Endodermal cell (in vitro differentiated cells): ENCODE results near the gene TMEM14B. TPM values are rescaled to one million over a fixed set of nuclear protein-coding genes. Genes with fewer than 3 reads are reported as not detected.
"Not testable (repeated sequence)": the region's sequence is repeated elsewhere in the genome, so short reads cannot be mapped to it uniquely, and the experiment has no call there.

Experiments
- DNase-seq: peaks from one replicate; pipeline ENCODE4 v3.0.0-alpha.2; 2017
- H3K27ac ChIP-seq: 2 replicates; pipeline ENCODE4 v1.5.1; 2013; ENCODE audit warnings: mild to moderate bottlenecking, low read depth, low read length, moderate library complexity
- H3K27me3 ChIP-seq: 2 replicates; pipeline ENCODE4 v1.6.1; 2013; ENCODE audit warnings: mild to moderate bottlenecking, low read length, moderate library complexity; ENCODE audit not compliant: insufficient read depth, control insufficient read depth, poor library complexity, severe bottlenecking
- H3K36me3 ChIP-seq: 2 replicates; pipeline ENCODE4 v1.7.0; 2013; ENCODE audit warnings: mild to moderate bottlenecking, low read length, moderate library complexity; ENCODE audit not compliant: control insufficient read depth, insufficient read depth
- H3K4me1 ChIP-seq: one replicate; pipeline ENCODE4 v1.7.0; 2013; ENCODE audit warnings: low read length; ENCODE audit not compliant: control insufficient read depth, insufficient read depth
- H3K4me3 ChIP-seq: 2 replicates; pipeline ENCODE4 v1.5.1; 2013; ENCODE audit warnings: mild to moderate bottlenecking, low read length, moderate library complexity
- H3K9ac ChIP-seq: 2 replicates; pipeline ENCODE4 v1.6.1; 2013; ENCODE audit warnings: mild to moderate bottlenecking, low read length, moderate library complexity; ENCODE audit not compliant: poor library complexity, severe bottlenecking; ENCODE audit errors: extremely low read depth
- H3K9me3 ChIP-seq: 2 replicates; pipeline ENCODE4 v1.6.1; 2013; ENCODE audit warnings: mild to moderate bottlenecking, low read length, moderate library complexity; ENCODE audit not compliant: control insufficient read depth
- H3K27ac Mint-ChIP-seq: 2 replicates; pipeline ENCODE4 v1.8.0; 2020; ENCODE audit warnings: mixed read lengths
- H3K27me3 Mint-ChIP-seq: 2 replicates; pipeline ENCODE4 v1.8.0; 2021; ENCODE audit warnings: mild to moderate bottlenecking, mixed read lengths; ENCODE audit not compliant: insufficient read depth
- H3K36me3 Mint-ChIP-seq: 2 replicates; pipeline ENCODE4 v1.8.0; 2020; ENCODE audit warnings: low read depth, mixed read lengths
- H3K4me1 Mint-ChIP-seq: 2 replicates; pipeline ENCODE4 v1.8.0; 2020; ENCODE audit warnings: mixed read lengths
- H3K4me3 Mint-ChIP-seq: 2 replicates; pipeline ENCODE4 v1.8.0; 2020; ENCODE audit warnings: mild to moderate bottlenecking, moderate library complexity, mixed read lengths
- H3K9me3 Mint-ChIP-seq: 2 replicates; pipeline ENCODE4 v1.8.0; 2020; ENCODE audit warnings: mild to moderate bottlenecking, mixed read lengths
- CTCF ChIP-seq: fragments of 200-600 bp; sonication (generic); conservative IDR thresholded peaks from 2 replicates; pipeline ENCODE4 v1.5.0; 2021; ENCODE audit warnings: antibody characterized with exemption, mild to moderate bottlenecking
- WGBS, 2 experiments: methylation state at CpG; one replicate each; pipeline versions ENCODE4 v1.1.5 to v1.1.7; 2013; ENCODE audit warnings: missing lambda C conversion rate in 2 of 2, mixed read lengths in 1 of 2; ENCODE audit not compliant: insufficient coverage in 1 of 2, insufficient read length in 1 of 2; 5-methylcytosine and 5-hydroxymethylcytosine counted together
- total RNA-seq, 2 donors: library from RNA; stranded (reverse); fragmentation: NEBNext Ultra II Directional in 1 of 2; extraction: Animal tissue kit (Norgen Biotek cat#: 25700) in 1 of 2; gene quantifications; 2 replicates in 1 of 2; 3 replicates in 1 of 2; pipeline ENCODE4 v1.2.1, GENCODE V29; 2021

The TMEM14B gene
- total RNA-seq, 2 donors from 2014 or later = 165 to 242 TPM

GRCh38 chr6:10736731-10737130 lies 10.9 kb upstream of the TMEM14B start:
- peaks cover 20% of the 10 kb centered on the region for H3K36me3 ChIP-seq
- TF ChIP-seq CTCF = no peak
- no peak overlapping the region for H3K4me3 ChIP-seq
- H3K9me3 Mint-ChIP-seq = no peaks in the 10 kb centered on the region
- no peak overlapping the region for H3K27ac ChIP-seq
- no peaks in the 10 kb centered on the region for H3K27me3 ChIP-seq
- 60 to 100% methylated on average over 1 to 2 of the region's 2 CpGs for WGBS, 2 experiments
- peaks cover 31% of the 10 kb centered on the region for H3K36me3 Mint-ChIP-seq
- H3K4me1 Mint-ChIP-seq = no peaks in the 10 kb centered on the region
- H3K9ac ChIP-seq = no peak overlapping the region
- H3K9me3 ChIP-seq = peaks cover 8% of the 10 kb centered on the region
- no peaks in the 10 kb centered on the region for H3K27me3 Mint-ChIP-seq
- H3K4me3 Mint-ChIP-seq = no peak overlapping the region
- DNase-seq = no peak
- H3K27ac Mint-ChIP-seq = no peak overlapping the region
- H3K4me1 ChIP-seq = no peaks in the 10 kb centered on the region

GRCh38 chr6:10740061-10740460 lies 7.5 kb upstream of the TMEM14B start:
- Histone ChIP-seq H3K4me3 (no peak overlapping the region), H3K9me3 (peaks cover 8% of the 10 kb centered on the region), H3K27ac (no peak overlapping the region), H3K4me1 (no peaks in the 10 kb centered on the region), H3K36me3 (peaks cover 6% of the 10 kb centered on the region), H3K9ac (no peak overlapping the region), H3K27me3 (no peaks in the 10 kb centered on the region)
- no peak overlapping the region for H3K27ac Mint-ChIP-seq
- no peaks in the 10 kb centered on the region for H3K27me3 Mint-ChIP-seq
- no peak overlapping the region for H3K4me3 Mint-ChIP-seq
- peaks cover 2% of the 10 kb centered on the region for H3K4me1 Mint-ChIP-seq
- no peak for TF ChIP-seq CTCF
- H3K36me3 Mint-ChIP-seq = peaks cover 18% of the 10 kb centered on the region
- no peak for DNase-seq
- H3K9me3 Mint-ChIP-seq = no peaks in the 10 kb centered on the region

- peaks cover 14% of the 10 kb centered on the region for H3K4me1 Mint-ChIP-seq
- not testable (repeated sequence) for H3K27ac ChIP-seq, H3K9me3 ChIP-seq, DNase-seq, H3K9me3 Mint-ChIP-seq, H3K4me3 Mint-ChIP-seq, H3K4me3 ChIP-seq, H3K27me3 ChIP-seq, H3K9ac ChIP-seq, H3K36me3 ChIP-seq, H3K4me1 ChIP-seq, H3K27me3 Mint-ChIP-seq, H3K27ac Mint-ChIP-seq
- WGBS, 2 experiments = 93 to 97% methylated on average over 4 of the region's 4 CpGs
- peaks cover 18% of the 10 kb centered on the region for H3K36me3 Mint-ChIP-seq
Observed at GRCh38 chr6:10741643-10742042, 6.0 kb upstream of the TMEM14B start.

- Mint-ChIP-seq H3K27ac (peak overlapping the region; percentile 30), H3K9me3 (no peaks in the 10 kb centered on the region), H3K4me3 (no peak overlapping the region), H3K36me3 (peaks cover 18% of the 10 kb centered on the region), H3K4me1 (peaks cover 20% of the 10 kb centered on the region), H3K27me3 (no peaks in the 10 kb centered on the region)
- TF ChIP-seq CTCF = no peak
- WGBS, 2 experiments = 94 to 96% methylated on average over 11 to 12 of the region's 12 CpGs
- DNase-seq = no peak
- H3K9me3 ChIP-seq = peaks cover 8% of the 10 kb centered on the region
- H3K4me3 ChIP-seq = no peak overlapping the region
- no peak overlapping the region for H3K9ac ChIP-seq
- peaks cover 6% of the 10 kb centered on the region for H3K36me3 ChIP-seq
- no peaks in the 10 kb centered on the region for H3K27me3 ChIP-seq
- no peak overlapping the region for H3K27ac ChIP-seq
- no peaks in the 10 kb centered on the region for H3K4me1 ChIP-seq
Observed at GRCh38 chr6:10742251-10742650, 5.4 kb upstream of the TMEM14B start.
